H9 (cell line): Measurements from ENCODE around the gene SF3B3. TPM values are rescaled to one million over a fixed set of nuclear protein-coding genes. Genes with fewer than 3 reads are reported as not detected.

Experiments
- DNase-seq: peaks from one replicate; pipeline ENCODE4 v3.0.0-alpha.2; 2017
- H2AFZ ChIP-seq: one replicate; pipeline ENCODE4 v1.6.1; 2013; ENCODE audit warnings: mild to moderate bottlenecking, low read length, control low read depth, moderate library complexity
- H2AK5ac ChIP-seq: 2 replicates; pipeline ENCODE4 v1.6.1; 2013; ENCODE audit warnings: low read length, control low read depth, mixed read lengths; ENCODE audit not compliant: insufficient read length
- H2BK120ac ChIP-seq: one replicate; pipeline ENCODE4 v1.6.1; 2013; ENCODE audit warnings: low read depth, mild to moderate bottlenecking, low read length, control low read depth, inconsistent platforms; ENCODE audit not compliant: poor library complexity, severe bottlenecking
- H2BK12ac ChIP-seq: 2 replicates; pipeline ENCODE4 v1.6.1; 2013; ENCODE audit warnings: low read length, control low read depth, mixed read lengths, low read depth; ENCODE audit not compliant: insufficient read length
- H2BK15ac ChIP-seq: 2 replicates; pipeline ENCODE4 v1.6.1; 2013; ENCODE audit warnings: low read depth, low read length, control low read depth
- H2BK20ac ChIP-seq: one replicate; pipeline ENCODE4 v1.6.1; 2013; ENCODE audit warnings: low read depth, mild to moderate bottlenecking, low read length, control low read depth, inconsistent platforms; ENCODE audit not compliant: poor library complexity, severe bottlenecking
- H2BK5ac ChIP-seq: 2 replicates; pipeline ENCODE4 v1.6.1; 2013; ENCODE audit warnings: low read length, control low read depth, mixed read lengths; ENCODE audit not compliant: insufficient read length
- H3K14ac ChIP-seq: 2 replicates; pipeline ENCODE4 v1.6.1; 2013; ENCODE audit warnings: low read length, control low read depth; ENCODE audit not compliant: insufficient read depth
- H3K18ac ChIP-seq: 2 replicates; pipeline ENCODE4 v1.6.1; 2013; ENCODE audit warnings: low read depth, mild to moderate bottlenecking, mixed read lengths, low read length, control low read depth; ENCODE audit not compliant: insufficient read length
- H3K23ac ChIP-seq: 2 replicates; pipeline ENCODE4 v1.6.1; 2013; ENCODE audit warnings: low read length, control low read depth, mixed read lengths, low read depth; ENCODE audit not compliant: insufficient read length
- H3K23me2 ChIP-seq: 2 replicates; pipeline ENCODE4 v1.6.1; 2013; ENCODE audit warnings: low read depth, mild to moderate bottlenecking, mixed read lengths, low read length, control low read depth; ENCODE audit not compliant: insufficient read length, poor library complexity, severe bottlenecking
- H3K27ac ChIP-seq: 2 replicates; pipeline ENCODE4 v1.5.1; 2013; ENCODE audit warnings: low read length, control low read depth, mixed read lengths, low read depth; ENCODE audit not compliant: insufficient read length
- H3K27me3 ChIP-seq: 2 replicates; pipeline ENCODE4 v1.6.1; 2013; ENCODE audit warnings: low read length, control low read depth, inconsistent platforms; ENCODE audit not compliant: insufficient read depth
- H3K4ac ChIP-seq: 2 replicates; pipeline ENCODE4 v1.6.1; 2013; ENCODE audit warnings: low read depth, mild to moderate bottlenecking, control low read depth, inconsistent platforms, low read length, moderate library complexity
- H3K4me1 ChIP-seq: 2 replicates; pipeline ENCODE4 v1.6.1; 2013; ENCODE audit warnings: low read length, control low read depth, inconsistent platforms; ENCODE audit not compliant: insufficient read depth
- H3K4me2 ChIP-seq: 2 replicates; pipeline ENCODE4 v1.6.1; 2013; ENCODE audit warnings: low read length, control low read depth, mixed read lengths; ENCODE audit not compliant: insufficient read length, insufficient read depth
- H3K56ac ChIP-seq: 2 replicates; pipeline ENCODE4 v1.6.1; 2013; ENCODE audit warnings: low read depth, mild to moderate bottlenecking, mixed read lengths, low read length, control low read depth; ENCODE audit not compliant: insufficient read length
- H3K79me1 ChIP-seq: 2 replicates; pipeline ENCODE4 v1.6.1; 2013; ENCODE audit warnings: low read depth, mild to moderate bottlenecking, moderate library complexity, low read length, control low read depth, inconsistent platforms; ENCODE audit not compliant: insufficient read depth, poor library complexity, severe bottlenecking
- H3K79me2 ChIP-seq: 2 replicates; pipeline ENCODE4 v1.6.1; 2013; ENCODE audit warnings: low read length, control low read depth, inconsistent platforms; ENCODE audit not compliant: insufficient read depth
- H3K9ac ChIP-seq: 2 replicates; pipeline ENCODE4 v1.6.1; 2013; ENCODE audit warnings: low read length, control low read depth, mixed read lengths; ENCODE audit not compliant: insufficient read length; ENCODE audit errors: extremely low read depth
- H3K9me3 ChIP-seq: one replicate; pipeline ENCODE4 v1.6.1; 2013; ENCODE audit warnings: low read depth, low read length, inconsistent platforms; ENCODE audit not compliant: control insufficient read depth
- H3T11ph ChIP-seq: one replicate; pipeline ENCODE4 v1.6.1; 2013; ENCODE audit warnings: mild to moderate bottlenecking, low read length, control low read depth, inconsistent platforms
- H4K20me1 ChIP-seq: one replicate; pipeline ENCODE4 v1.6.1; 2013; ENCODE audit not compliant: control insufficient read depth, insufficient read length, insufficient read depth
- H4K5ac ChIP-seq: 2 replicates; pipeline ENCODE4 v1.6.1; 2013; ENCODE audit warnings: low read depth, mild to moderate bottlenecking, mixed read lengths, low read length, control low read depth; ENCODE audit not compliant: insufficient read length
- H4K8ac ChIP-seq: replicated peaks from 2 replicates; pipeline ENCODE4 v1.6.1; 2013; ENCODE audit warnings: low read length, control low read depth, mixed read lengths, low read depth; ENCODE audit not compliant: insufficient read length
- H4K91ac ChIP-seq: 2 replicates; pipeline ENCODE4 v1.6.1; 2013; ENCODE audit warnings: low read depth, mild to moderate bottlenecking, moderate library complexity, mixed read lengths, low read length, control low read depth; ENCODE audit not compliant: insufficient read length
- H3K27ac Mint-ChIP-seq, 3 experiments: 2 replicates in 2 of 3; 3 replicates in 1 of 3; pipeline ENCODE4 v1.8.0; 2020 to 2021; ENCODE audit warnings: mixed read lengths in 3 of 3, mild to moderate bottlenecking in 1 of 3, moderate library complexity in 1 of 3
- H3K27me3 Mint-ChIP-seq: 2 replicates; pipeline ENCODE4 v1.8.0; 2021; ENCODE audit warnings: low read depth, mild to moderate bottlenecking, moderate library complexity, mixed read lengths
- H3K36me3 Mint-ChIP-seq, 3 experiments: 2 replicates in 2 of 3; 3 replicates in 1 of 3; pipeline ENCODE4 v1.8.0; 2020 to 2021; ENCODE audit warnings: low read depth in 3 of 3, mixed read lengths in 3 of 3; ENCODE audit not compliant: insufficient read depth in 1 of 3
- H3K4me1 Mint-ChIP-seq, 2 experiments: 2 replicates each; pipeline ENCODE4 v1.8.0; 2020; ENCODE audit warnings: mixed read lengths in 2 of 2
- H3K4me3 Mint-ChIP-seq, 2 experiments: 2 replicates in 1 of 2; 3 replicates in 1 of 2; pipeline ENCODE4 v1.8.0; 2020 to 2021; ENCODE audit warnings: mild to moderate bottlenecking in 2 of 2, mixed read lengths in 2 of 2, moderate library complexity in 1 of 2
- H3K9me3 Mint-ChIP-seq, 2 experiments: 2 replicates in 1 of 2; 3 replicates in 1 of 2; pipeline ENCODE4 v1.8.0; 2020; ENCODE audit warnings: mild to moderate bottlenecking in 2 of 2, mixed read lengths in 2 of 2, moderate library complexity in 1 of 2
- CTCF ChIP-seq: fragments of 200-600 bp; sonication (generic); conservative IDR thresholded peaks from 3 replicates; pipeline ENCODE4 v1.8.0; 2021; ENCODE audit warnings: antibody characterized with exemption, mild to moderate bottlenecking
- WGBS: extraction: QIAGEN DNeasy Blood & Tissue Kit; methylation state at CpG from one replicate; pipeline ENCODE4 v1.1.7; 2013; ENCODE audit warnings: missing lambda C conversion rate, low lambda C conversion rate, mixed read lengths; ENCODE audit not compliant: insufficient read length; ENCODE audit errors: extremely low coverage; 5-methylcytosine and 5-hydroxymethylcytosine counted together
- total RNA-seq: library from RNA; stranded (reverse); gene quantifications from 2 replicates; pipeline ENCODE4 v1.2.1, GENCODE V29; 2021

SF3B3 gene
- total RNA-seq, 1 experiment from 2014 or later: 493 TPM

- H3K56ac ChIP-seq: no peak overlapping the region
- no peak overlapping the region for H2AFZ ChIP-seq
- no peaks in the 10 kb centered on the region for H3K9me3 ChIP-seq
- H3K9me3 Mint-ChIP-seq: no peaks in the 10 kb centered on the region
- H3K4ac ChIP-seq: no peak overlapping the region
- H2BK15ac ChIP-seq: no peak overlapping the region
- no peaks in the 10 kb centered on the region for H3K27me3 ChIP-seq
- no peaks in the 10 kb centered on the region for H3K4me1 Mint-ChIP-seq
- peaks cover 73 to 96% (median 96%) of the 10 kb centered on the region in 3 experiments; a peak in 6 of 7 replicates for H3K36me3 Mint-ChIP-seq
- no peak overlapping the region for H3K4me2 ChIP-seq
- no peak overlapping the region for H2BK5ac ChIP-seq
- no peak overlapping the region for H3K27ac ChIP-seq
- no peak overlapping the region for H4K91ac ChIP-seq
- no peak overlapping the region; a peak in 1 of 7 replicates for H3K27ac Mint-ChIP-seq
- H3K9ac ChIP-seq: no peak overlapping the region
- no peak overlapping the region for H4K5ac ChIP-seq
- peaks cover 2% of the 10 kb centered on the region; the same call in 1 of the 2 replicates for H3K79me2 ChIP-seq
- no peak overlapping the region for H3K23ac ChIP-seq
- DNase-seq: no peak
- H2AK5ac ChIP-seq: no peak overlapping the region
- no peak overlapping the region for H4K8ac ChIP-seq
- TF ChIP-seq CTCF: no peak
- H3K4me3 Mint-ChIP-seq: no peak overlapping the region; a peak in 1 of 5 replicates
- H4K20me1 ChIP-seq: no peaks in the 10 kb centered on the region
- WGBS: no CpG with 5 or more reads among the region's 9 CpGs
- no peaks in the 10 kb centered on the region for H3K23me2 ChIP-seq
- no peak overlapping the region; the same call in 1 of the 2 replicates for H3K14ac ChIP-seq
- H2BK12ac ChIP-seq: no peak overlapping the region
- no peak overlapping the region for H3K18ac ChIP-seq
- peaks cover 7% of the 10 kb centered on the region for H3K79me1 ChIP-seq
- no peak overlapping the region for H2BK20ac ChIP-seq
- no peaks in the 10 kb centered on the region for H3K4me1 ChIP-seq
- H3K27me3 Mint-ChIP-seq: no peaks in the 10 kb centered on the region
- no peak overlapping the region for H2BK120ac ChIP-seq
- H3T11ph ChIP-seq: no peak overlapping the region
These were observed 38.0 kb downstream of the SF3B3 start for GRCh38 chr16:70561623-70562022.
